Thyroid gland (tissue), 4 donors: ENCODE measurements around the gene STYXL1. TPM values are rescaled to one million over a fixed set of nuclear protein-coding genes. Genes with fewer than 3 reads are reported as not detected.

Experiments used
- DNase-seq, 2 donors: peaks; one replicate each; pipeline ENCODE4 v3.0.0-alpha.2; 2019
- H3K27ac ChIP-seq, 3 donors: fragments of 200-600 bp; sonication (generic); 1 replicate in 2 of 3; 2 replicates in 1 of 3; pipeline ENCODE4 v1.5.1; 2016 to 2019; ENCODE audit warnings: mild to moderate bottlenecking in 1 of 3, moderate library complexity in 1 of 3
- H3K27me3 ChIP-seq: fragments of 200-600 bp; sonication (generic); one replicate; pipeline ENCODE4 v1.5.1; 2019
- H3K36me3 ChIP-seq, 2 donors: fragments of 200-600 bp; sonication (generic); one replicate each; pipeline ENCODE4 v1.5.1; 2016 to 2019
- H3K4me1 ChIP-seq, 2 donors: fragments of 200-600 bp; sonication (generic); one replicate each; pipeline ENCODE4 v1.5.1; 2017 to 2019
- H3K4me3 ChIP-seq, 3 donors: fragments of 200-600 bp; sonication (generic); replicated peaks in 1 of 3; 1 replicate in 2 of 3; 2 replicates in 1 of 3; pipeline ENCODE4 v1.5.1; 2016; ENCODE audit warnings: mild to moderate bottlenecking in 1 of 3
- H3K9me3 ChIP-seq: fragments of 200-600 bp; sonication (generic); one replicate; pipeline ENCODE4 v1.5.1; 2017
- CTCF ChIP-seq, 6 experiments: fragments of 200-600 bp in 3 of 6; fragments of 450-650 bp in 3 of 6; sonication (generic) in 3 of 6; IDR thresholded peaks; one replicate each; pipeline ENCODE4 v1.5.1; 2016 to 2019; ENCODE audit warnings: antibody characterized with exemption in 6 of 6, mild to moderate bottlenecking in 2 of 6, inconsistent platforms in 1 of 6, moderate library complexity in 1 of 6
- POLR2A ChIP-seq, 2 donors: fragments of 450-650 bp; IDR thresholded peaks; one replicate each; pipeline ENCODE4 v1.6.1; 2017; ENCODE audit warnings: antibody characterized with exemption in 2 of 2, mild to moderate bottlenecking in 2 of 2, moderate library complexity in 1 of 2
- WGBS, 2 donors: methylation state at CpG; one replicate each; pipeline ENCODE4 v1.1.5; 2017; 5-methylcytosine and 5-hydroxymethylcytosine counted together
- intact Hi-C: fragments of 100-400 bp; cut with DNase I; formaldehyde crosslinking; loops from one replicate; pipeline ENCODE4 v1.15.1; 2023
- total RNA-seq, 4 donors: library from RNA; depleted of rRNA; stranded (reverse); fragments of >200 nt; gene quantifications; one replicate each; pipeline ENCODE4 v1.2.3, GENCODE V29; 2016

STYXL1 gene
- total RNA-seq, 4 donors from 2014 or later, result 14.5 to 53.7 (median 29.1) TPM

DNA sequence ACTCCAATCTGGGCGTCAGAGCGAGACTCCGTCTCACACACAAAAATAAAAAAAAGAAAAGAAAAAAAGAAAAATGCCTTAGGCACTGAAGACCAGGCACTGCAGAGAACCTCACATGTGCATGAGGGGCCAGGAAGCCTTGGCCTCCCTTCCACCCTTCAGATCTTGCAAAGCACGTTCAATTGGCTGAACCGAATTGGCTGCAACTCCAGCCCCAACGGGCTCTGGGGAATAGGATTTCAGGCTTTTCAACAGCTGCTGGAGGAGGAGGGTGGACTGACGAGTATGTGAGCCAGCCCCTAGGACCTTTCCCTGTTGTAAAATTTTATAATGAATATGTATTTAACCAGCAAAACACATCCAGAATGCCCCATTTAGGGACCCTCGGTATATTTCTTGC lies 70.1 kb downstream of the STYXL1 start:
- TF ChIP-seq POLR2A (IDR thresholded peaks at IDR 0.05), result no peak
- H3K4me1 ChIP-seq, result no peaks in the 10 kb centered on the region
- H3K27me3 ChIP-seq, result no peaks in the 10 kb centered on the region
- H3K9me3 ChIP-seq, result no peaks in the 10 kb centered on the region
- H3K36me3 ChIP-seq, result peaks cover 37 to 48% of the 10 kb centered on the region in 2 donors
- 63 to 76% methylated on average over 8 of the region's 8 CpGs for WGBS, 2 donors
- intact Hi-C loops, result no loop called here
- no peak overlapping the region for H3K4me3 ChIP-seq
- DNase-seq, result no peak
- no peak overlapping the region for H3K27ac ChIP-seq

GRCh38 chr7:75971961-75972763 lies 75.6 kb downstream of the STYXL1 start:
- Histone ChIP-seq H3K9me3 (no peaks in the 10 kb centered on the region), H3K27me3 (no peaks in the 10 kb centered on the region), H3K4me3 (no peak overlapping the region), H3K36me3 (peaks cover 9 to 21% of the 10 kb centered on the region in 2 donors), H3K27ac (peak overlapping the region in 2 of 3 donors; percentile 4 to 26), H3K4me1 (peaks cover 12 to 30% of the 10 kb centered on the region in 2 donors)
- TF ChIP-seq POLR2A (IDR thresholded peaks at IDR 0.05) (no peak), CTCF (IDR thresholded peaks at IDR 0.05) (no peak)
- 73 to 78% methylated on average over 18 to 19 of the region's 19 CpGs for WGBS, 2 donors
- no peak for DNase-seq
- intact Hi-C loops, result no loop called here

DNA sequence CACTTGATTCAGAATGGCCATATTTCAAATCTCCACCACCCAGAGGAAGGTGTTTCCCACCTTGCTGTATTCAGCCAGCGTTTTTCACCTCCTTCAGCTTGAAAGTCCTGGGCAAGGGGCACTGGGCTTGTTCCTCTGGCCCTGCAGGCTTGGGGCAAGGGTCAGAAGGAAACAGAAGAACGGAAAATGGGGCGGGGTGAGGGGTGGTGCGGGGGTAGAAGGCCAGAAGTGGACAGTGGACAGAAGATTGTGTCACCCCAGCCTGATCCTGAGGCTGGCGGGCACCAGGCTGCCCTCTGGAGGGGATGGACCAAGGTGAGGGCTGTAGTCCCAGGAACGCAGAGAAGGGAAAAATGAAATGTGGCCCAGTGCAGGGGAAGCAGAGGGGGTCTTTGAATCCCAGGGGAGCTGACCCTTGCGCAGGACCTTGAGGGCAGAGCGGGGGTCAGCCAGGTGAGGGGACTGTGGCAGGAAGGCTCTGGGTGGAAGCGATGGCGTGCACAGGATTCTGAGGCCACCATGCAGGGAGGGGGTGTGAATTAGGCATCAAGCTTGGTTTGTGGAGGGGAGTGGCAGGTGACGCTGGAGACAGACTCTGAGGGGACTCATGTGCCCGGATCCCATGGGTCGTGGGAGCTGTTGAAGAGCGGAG lies 76.4 kb downstream of the STYXL1 start:
- Histone ChIP-seq H3K27me3 (no peaks in the 10 kb centered on the region), H3K4me3 (no peak overlapping the region), H3K4me1 (peaks cover 14 to 35% of the 10 kb centered on the region in 2 donors), H3K36me3 (peaks cover 9 to 21% of the 10 kb centered on the region in 2 donors), H3K27ac (no peak overlapping the region), H3K9me3 (no peaks in the 10 kb centered on the region)
- intact Hi-C loops, result no loop called here
- TF ChIP-seq CTCF (IDR thresholded peaks at IDR 0.05), result no peak
- no peak for TF ChIP-seq POLR2A (IDR thresholded peaks at IDR 0.05)
- WGBS, 2 donors, result 86 to 89% methylated on average over 14 of the region's 14 CpGs
- no peak for DNase-seq

DNA sequence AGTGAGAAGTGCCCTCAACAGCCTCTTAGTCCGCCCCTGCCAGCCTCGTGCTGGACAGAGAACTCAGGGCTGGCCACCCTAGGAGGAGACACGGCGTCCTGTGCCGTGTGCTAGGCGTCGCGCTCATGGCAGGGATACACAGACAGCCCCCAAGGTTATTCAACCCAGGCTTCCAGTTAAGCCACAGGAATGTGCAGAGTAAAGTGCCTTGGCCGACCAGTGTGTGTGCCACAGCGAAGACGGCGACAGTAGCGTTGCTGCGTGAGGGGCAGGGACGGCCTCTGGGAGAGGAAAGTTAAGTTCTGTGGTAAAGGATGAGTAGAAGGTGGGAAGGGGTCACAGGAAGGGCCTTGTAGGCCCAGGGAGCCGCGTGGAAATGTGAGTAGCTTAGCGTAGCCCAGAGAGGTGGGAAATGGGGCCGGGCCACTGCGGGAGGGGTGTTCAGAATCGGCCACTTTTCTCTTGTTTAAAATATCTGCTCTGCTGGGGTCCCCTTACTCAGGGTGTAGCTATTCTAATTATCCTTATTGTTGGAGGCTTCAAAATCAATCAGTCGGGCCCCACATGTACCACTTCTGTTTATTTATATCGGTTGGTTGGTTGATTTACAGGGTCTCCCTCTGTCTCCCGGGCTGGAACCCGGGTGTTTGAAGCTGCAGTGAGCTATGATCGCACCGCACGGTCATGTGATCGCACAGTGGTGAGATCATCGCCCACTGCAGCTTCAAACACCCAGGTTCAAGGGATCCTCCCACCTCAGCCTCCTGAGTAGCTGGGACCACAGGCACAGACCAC lies 77.9 kb downstream of the STYXL1 start:
- 89 to 91% methylated on average over 28 to 30 of the region's 30 CpGs for WGBS, 2 donors
- intact Hi-C loops, result no loop called here

More for the DNA sequence above, 77.9 kb downstream of the STYXL1 start:
- Histone ChIP-seq H3K4me3 (no peak overlapping the region), H3K36me3 (peaks cover 9 to 26% of the 10 kb centered on the region in 2 donors), H3K27me3 (no peaks in the 10 kb centered on the region), H3K9me3 (no peaks in the 10 kb centered on the region), H3K27ac (peak overlapping the region in 2 of 3 donors; percentile 40 to 71), H3K4me1 (peaks cover 14 to 50% of the 10 kb centered on the region in 2 donors)
- DNase-seq, result no peak
- TF ChIP-seq POLR2A (IDR thresholded peaks at IDR 0.05) (no peak), CTCF (IDR thresholded peaks at IDR 0.05) (no peak)
